Measurements from ENCODE around the gene KLK15. TPM values are rescaled to one million over a fixed set of nuclear protein-coding genes. Genes with fewer than 3 reads are reported as not detected.
"Not testable (repeated sequence)": the region's sequence is repeated elsewhere in the genome, so short reads cannot be mapped to it uniquely, and the experiment has no call there.

The KLK15 gene
- total RNA-seq, 4 donors from 2014 or later = not detected

- DNase-seq (ENCODE audit: low spot score) = no peak
Measured at GRCh38 chr19:50792272-50793250, 40.8 kb downstream of the KLK15 start.

GRCh38 chr19:50791594-50792271, 41.6 kb downstream of the KLK15 start:
- TF ChIP-seq, protein P1, sequence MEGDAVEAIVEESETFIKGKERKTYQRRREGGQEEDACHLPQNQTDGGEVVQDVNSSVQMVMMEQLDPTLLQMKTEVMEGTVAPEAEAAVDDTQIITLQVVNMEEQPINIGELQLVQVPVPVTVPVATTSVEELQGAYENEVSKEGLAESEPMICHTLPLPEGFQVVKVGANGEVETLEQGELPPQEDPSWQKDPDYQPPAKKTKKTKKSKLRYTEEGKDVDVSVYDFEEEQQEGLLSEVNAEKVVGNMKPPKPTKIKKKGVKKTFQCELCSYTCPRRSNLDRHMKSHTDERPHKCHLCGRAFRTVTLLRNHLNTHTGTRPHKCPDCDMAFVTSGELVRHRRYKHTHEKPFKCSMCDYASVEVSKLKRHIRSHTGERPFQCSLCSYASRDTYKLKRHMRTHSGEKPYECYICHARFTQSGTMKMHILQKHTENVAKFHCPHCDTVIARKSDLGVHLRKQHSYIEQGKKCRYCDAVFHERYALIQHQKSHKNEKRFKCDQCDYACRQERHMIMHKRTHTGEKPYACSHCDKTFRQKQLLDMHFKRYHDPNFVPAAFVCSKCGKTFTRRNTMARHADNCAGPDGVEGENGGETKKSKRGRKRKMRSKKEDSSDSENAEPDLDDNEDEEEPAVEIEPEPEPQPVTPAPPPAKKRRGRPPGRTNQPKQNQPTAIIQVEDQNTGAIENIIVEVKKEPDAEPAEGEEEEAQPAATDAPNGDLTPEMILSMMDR (IDR thresholded peaks at IDR 0.05) = no peak
- no peak for DNase-seq (ENCODE audit: low spot score)
- ATAC-seq (ENCODE audit: low FRiP score) = no peak

More at GRCh38 chr19:50792272-50793250, 40.8 kb downstream of the KLK15 start:
- TF ChIP-seq, protein P1 (IDR thresholded peaks at IDR 0.05) = no peak
- ATAC-seq (ENCODE audit: low FRiP score) = no peak

DNA sequence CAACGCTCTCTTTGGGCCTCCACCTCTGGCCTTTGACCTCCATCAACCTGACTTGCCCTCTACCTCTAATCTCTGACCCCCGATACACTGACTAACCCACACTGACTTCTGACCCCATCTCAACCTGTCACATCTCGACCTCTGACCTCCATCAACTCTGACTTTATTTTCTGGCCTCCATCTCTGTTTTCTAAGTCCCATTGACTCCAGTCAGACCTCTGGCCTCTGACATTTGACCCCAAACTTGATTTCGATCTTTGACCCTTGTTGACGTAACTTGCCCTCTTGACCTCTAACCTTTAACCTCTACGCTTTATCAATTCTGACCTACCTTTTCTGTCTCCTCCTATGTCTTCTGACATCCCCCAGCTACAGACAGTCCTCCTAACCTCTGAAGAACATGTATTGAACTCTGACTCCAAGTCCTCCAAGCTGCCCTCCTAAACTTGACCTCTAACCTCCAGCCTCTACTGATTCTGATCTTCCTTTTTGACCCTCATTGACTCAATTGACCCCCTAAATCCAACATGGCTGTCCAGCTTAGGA, 42.4 kb downstream of the KLK15 start:
- TF ChIP-seq, protein P1 (IDR thresholded peaks at IDR 0.05) = no peak
- no peak for ATAC-seq (ENCODE audit: low FRiP score)
- no peak for DNase-seq (ENCODE audit: low spot score)

GRCh38 chr19:50790396-50790795, 43.0 kb downstream of the KLK15 start, which contains the start of gene ACP4:
ACP4 (plus strand) TSS chr19:50790415; CDS start chr19:50790415, 0 bp downstream.
- no peak for DNase-seq (ENCODE audit: low spot score)

GRCh38 chr19:50785329-50785728, 48.0 kb downstream of the KLK15 start:
- TF ChIP-seq, protein P1 (IDR thresholded peaks at IDR 0.05) = no peak
- DNase-seq (ENCODE audit: low spot score) (no peak), ATAC-seq (ENCODE audit: low FRiP score) (no peak)

More at GRCh38 chr19:50790396-50790795, 43.0 kb downstream of the KLK15 start, which contains the start of gene ACP4:
- TF ChIP-seq, protein P1 (IDR thresholded peaks at IDR 0.05) = no peak
- no peak for ATAC-seq (ENCODE audit: low FRiP score)

- TF ChIP-seq, protein P1 (IDR thresholded peaks at IDR 0.05) = no peak
- DNase-seq (ENCODE audit: low spot score) (no peak), ATAC-seq (ENCODE audit: low FRiP score) (no peak)
Measured at GRCh38 chr19:50784710-50785109, 48.7 kb downstream of the KLK15 start.

- not testable (repeated sequence) for ATAC-seq (ENCODE audit: low FRiP score); DNase-seq (ENCODE audit: low spot score)
Measured at GRCh38 chr19:50783848-50784152, 49.6 kb downstream of the KLK15 start.

Measured in omental fat pad (tissue), 4 donors.